HepG2 (cell line): ENCODE data around the gene SMIM14. TPM values are rescaled to one million over a fixed set of nuclear protein-coding genes. Genes with fewer than 3 reads are reported as not detected.

Experiments used
- ATAC-seq: fragments of 200-7000 bp; cut with Tn5 transposase; 3 replicates; pipeline ENCODE4 v1.9.1; 2020; ENCODE audit warnings: mild to moderate bottlenecking, moderate library complexity
- BruUV-seq: library from RNA; stranded (reverse); fragments of 400-500 nt; replicated peaks from 2 replicates; lab custom pipeline; 2021; lab: Mats Ljungman, UMichigan
- CTCF ChIA-PET: fragments of 300-600 bp; formaldehyde crosslinking; extraction: SDS; loops from one replicate; lab custom pipeline; 2021; ENCODE audit warnings: low total read pairs, inconsistent platforms, low intra/inter-chr PET ratio; lab: Yijun Ruan, JAX
- POLR2A ChIA-PET: fragments of 350-600 bp; sonication (Branson Sonifier 250); formaldehyde crosslinking; loops from one replicate; lab custom pipeline; 2020; ENCODE audit warnings: antibody characterized with exemption, inconsistent platforms; lab: Yijun Ruan, JAX
- DNase-seq: peaks from one replicate; pipeline ENCODE4 v3.0.0-alpha.2; 2015; ENCODE audit warnings: low spot score
- FAIRE-seq: peaks from 3 replicates; lab custom pipeline; 2011; peaks lifted over from hg19 to GRCh38; lab: Jason Lieb, UNC
- H2AFZ ChIP-seq: one replicate; pipeline ENCODE4 v1.6.1; 2011; ENCODE audit warnings: low read length, inconsistent platforms
- H3K27ac ChIP-seq: fragments of 300-600 bp; 3 replicates; pipeline ENCODE4 v1.8.0; 2011; ENCODE audit warnings: mixed run types, mild to moderate bottlenecking, mixed read lengths, low read length, inconsistent platforms; ENCODE audit not compliant: insufficient read depth; ENCODE audit errors: extremely low read length
- H3K27me3 ChIP-seq, 2 experiments: fragments of 200-600 bp in 1 of 2; 2 replicates in 1 of 2; 3 replicates in 1 of 2; pipeline versions ENCODE4 v1.6.0 to v1.8.0; 2011; ENCODE audit warnings: low read length in 2 of 2, mild to moderate bottlenecking in 2 of 2, moderate library complexity in 2 of 2, inconsistent platforms in 1 of 2; ENCODE audit not compliant: insufficient read depth in 2 of 2, control insufficient read depth in 1 of 2
- H3K36me3 ChIP-seq, 2 experiments: fragments of 200-600 bp in 1 of 2; replicated peaks in 1 of 2; 2 replicates in 1 of 2; 3 replicates in 1 of 2; pipeline versions ENCODE4 v1.5.1 to v1.8.0; 2011; ENCODE audit warnings: low read length in 2 of 2, inconsistent platforms in 1 of 2; ENCODE audit not compliant: insufficient read depth in 2 of 2, control insufficient read depth in 1 of 2
- H3K4me1 ChIP-seq: 2 replicates; pipeline ENCODE4 v1.5.1; 2012; ENCODE audit warnings: low read length, inconsistent platforms; ENCODE audit not compliant: insufficient read depth
- H3K4me2 ChIP-seq: 2 replicates; pipeline ENCODE4 v1.6.0; 2011; ENCODE audit warnings: low read depth, low read length, inconsistent platforms
- H3K4me3 ChIP-seq, 3 experiments: fragments of 200-600 bp in 1 of 3; sonication (generic), shearing (Covaris generic) in 1 of 3; replicated peaks in 1 of 3; 2 replicates each; pipeline ENCODE4 v1.5.1; 2011 to 2016; ENCODE audit warnings: low read length in 3 of 3, inconsistent platforms in 2 of 3, low read depth in 2 of 3, mild to moderate bottlenecking in 2 of 3, control low read depth in 1 of 3, mixed read lengths in 1 of 3; ENCODE audit not compliant: insufficient read depth in 1 of 3
- H3K79me2 ChIP-seq: one replicate; pipeline ENCODE4 v1.6.1; 2011; ENCODE audit warnings: low read length, inconsistent platforms; ENCODE audit not compliant: insufficient read depth
- H3K9ac ChIP-seq: 2 replicates; pipeline ENCODE4 v1.6.0; 2011; ENCODE audit warnings: mild to moderate bottlenecking, low read depth, low read length, inconsistent platforms; ENCODE audit not compliant: insufficient read depth
- H3K9me3 ChIP-seq: 2 replicates; pipeline ENCODE4 v1.5.1; 2012; ENCODE audit warnings: mild to moderate bottlenecking, low read length
- H4K20me1 ChIP-seq: 2 replicates; pipeline ENCODE4 v1.6.0; 2011; ENCODE audit warnings: inconsistent platforms, mild to moderate bottlenecking, low read length, moderate library complexity; ENCODE audit not compliant: insufficient read depth
- E2F5 ChIP-seq: sonication (generic); formaldehyde crosslinking; conservative IDR thresholded peaks from 2 replicates; pipeline ENCODE4 v1.4.0; 2020; ENCODE audit warnings: missing genetic modification reagents
- PHF21A ChIP-seq: sonication (generic); formaldehyde crosslinking; IDR thresholded peaks from 2 replicates; pipeline ENCODE4 v1.5.0; 2020; ENCODE audit warnings: mild to moderate bottlenecking, missing genetic modification reagents
- RXRB ChIP-seq: IDR thresholded peaks from 2 replicates; pipeline ENCODE4 v1.6.1; 2016; ENCODE audit warnings: borderline replicate concordance, missing genetic modification reagents, missing compliant biosample characterization
- SIX4 ChIP-seq: sonication (generic); formaldehyde crosslinking; IDR thresholded peaks from 2 replicates; pipeline ENCODE4 v1.4.0; 2020; ENCODE audit warnings: missing genetic modification reagents
- SRF ChIP-seq: IDR thresholded peaks from 2 replicates; pipeline ENCODE4 v1.6.1; 2011; ENCODE audit warnings: mild to moderate bottlenecking, low read depth, low read length, moderate library complexity
- SUZ12 ChIP-seq: fragments of 150-350 bp; IDR thresholded peaks from 2 replicates; pipeline ENCODE4 v1.6.1; 2014; ENCODE audit warnings: low read depth, low read length
- TEAD3 ChIP-seq: optimal IDR thresholded peaks from 2 replicates; pipeline ENCODE3; 2016; ENCODE audit warnings: borderline replicate concordance
- TOPORS ChIP-seq: sonication (generic); formaldehyde crosslinking; IDR thresholded peaks from 2 replicates; pipeline ENCODE4 v1.8.0; 2023; ENCODE audit warnings: mild to moderate bottlenecking, missing genetic modification reagents
- YEATS4 ChIP-seq: sonication (generic); formaldehyde crosslinking; IDR thresholded peaks from 2 replicates; pipeline ENCODE4 v1.4.0; 2020; ENCODE audit warnings: missing genetic modification reagents, borderline replicate concordance
- YY1 ChIP-seq: IDR thresholded peaks from 2 replicates; pipeline ENCODE4 v1.6.1; 2011; ENCODE audit warnings: low read length, low read depth, moderate library complexity, mild to moderate bottlenecking; ENCODE audit not compliant: insufficient read depth, insufficient replicate concordance
- ZBTB7A ChIP-seq: sonication (generic); formaldehyde crosslinking; IDR thresholded peaks from 2 replicates; pipeline ENCODE4 v1.8.0; 2022; ENCODE audit warnings: mild to moderate bottlenecking, missing genetic modification reagents
- ZBTB8A ChIP-seq: sonication (generic); formaldehyde crosslinking; IDR thresholded peaks from 2 replicates; pipeline ENCODE4 v1.4.0; 2020; ENCODE audit warnings: mild to moderate bottlenecking, low read depth, missing genetic modification reagents, borderline replicate concordance
- ZC3H13 ChIP-seq: sonication (generic); formaldehyde crosslinking; IDR thresholded peaks from 2 replicates; pipeline ENCODE4 v1.8.1; 2023; ENCODE audit warnings: mild to moderate bottlenecking, missing genetic modification reagents, moderate library complexity
- ZEB1 ChIP-seq: IDR thresholded peaks from 2 replicates; pipeline ENCODE4 v1.6.1; 2012; ENCODE audit warnings: mild to moderate bottlenecking, low read depth, inconsistent platforms; ENCODE audit not compliant: insufficient replicate concordance
- ZNF101 ChIP-seq: sonication (generic); formaldehyde crosslinking; IDR thresholded peaks from 2 replicates; pipeline ENCODE4 v1.4.0; 2020; ENCODE audit warnings: mild to moderate bottlenecking, low read depth, missing genetic modification reagents, borderline replicate concordance
- ZNF121 ChIP-seq: sonication (generic); formaldehyde crosslinking; IDR thresholded peaks from 2 replicates; pipeline ENCODE4 v1.5.0; 2020; ENCODE audit warnings: mild to moderate bottlenecking, missing genetic modification reagents
- ZNF253 ChIP-seq: sonication (generic); formaldehyde crosslinking; IDR thresholded peaks from 2 replicates; pipeline ENCODE4 v1.8.0; 2022; ENCODE audit warnings: mild to moderate bottlenecking, missing genetic modification reagents, borderline replicate concordance
- ZNF432 ChIP-seq: sonication (generic); formaldehyde crosslinking; IDR thresholded peaks from 2 replicates; pipeline ENCODE4 v1.5.0; 2020; ENCODE audit warnings: missing genetic modification reagents, mild to moderate bottlenecking, borderline replicate concordance
- ZNF552 ChIP-seq: sonication (generic); formaldehyde crosslinking; IDR thresholded peaks from 2 replicates; pipeline ENCODE4 v1.9.0; 2022; ENCODE audit warnings: missing genetic modification reagents, mild to moderate bottlenecking, borderline replicate concordance
- ZNF678 ChIP-seq: sonication (generic); formaldehyde crosslinking; IDR thresholded peaks from 2 replicates; pipeline ENCODE4 v1.4.0; 2020; ENCODE audit warnings: mild to moderate bottlenecking, missing genetic modification reagents
- WGBS: methylation state at CpG from one replicate; pipeline ENCODE4 v1.1.6; 2017; ENCODE audit warnings: low lambda C conversion rate; 5-methylcytosine and 5-hydroxymethylcytosine counted together
- in situ Hi-C: cut with HindIII; loops from 2 replicates; pipeline ENCODE4 v1.10.0; 2017; ENCODE audit warnings: low pct_unique_long_range_greater_than_20kb; ENCODE audit not compliant: extremely low pct_ligation_motif_present
- intact Hi-C: fragments of 100-400 bp; cut with micrococcal nuclease; formaldehyde crosslinking; loops from one replicate; pipeline ENCODE4 v1.10.0; 2022; ENCODE audit not compliant: unreplicated experiment
- polyA plus RNA-seq, 8 experiments: library from polyadenylated mRNA; depleted of rRNA in 3 of 8; stranded (reverse) in 7 of 8; unstranded in 1 of 8; fragments of >200 nt; fragmentation: Illumina TruSeq in 4 of 8; extraction: Trizol in 4 of 8; gene quantifications; 2 replicates each; pipeline versions ENCODE4 v1.2.1 to v1.2.3, GENCODE V29; 2011 to 2016; ENCODE audit warnings: low read depth in 4 of 8, missing spikeins in 1 of 8, mixed read lengths in 1 of 8; ENCODE audit not compliant: insufficient read depth in 1 of 8
- total RNA-seq, 5 experiments: library from RNA; depleted of rRNA; stranded (reverse); fragments of >200 nt; fragmentation: Illumina TruSeq; extraction: Trizol; gene quantifications; 2 replicates each; pipeline ENCODE4 v1.2.3, GENCODE V29; 2016; ENCODE audit warnings: low read depth in 1 of 5
- TF ChIP-seq, protein P1 (sequence below): sonication (generic); formaldehyde crosslinking; IDR thresholded peaks from 2 replicates; pipeline ENCODE4 v1.5.1; 2020; ENCODE audit warnings: mild to moderate bottlenecking, moderate library complexity, missing genetic modification reagents

Gene SMIM14
- total and polyA plus RNA-seq, 2 of the 13 experiments (the other 11 are each of a cell fraction or from before 2014, with no cell fraction given) = 16.3 to 28.1 TPM

GRCh38 chr4:39515669-39516401 is 122.8 kb downstream of the SMIM14 start (continued):
- peak; percentile 64 for TF ChIP-seq ZNF121
- TF ChIP-seq, all 625 proteins: peak for 27; not testable (repeated sequence) for 598

- no peaks in the 10 kb centered on the region for H3K9me3 ChIP-seq
- no peaks in the 10 kb centered on the region; the same call in 1 of the 2 replicates for H4K20me1 ChIP-seq
- H3K27ac ChIP-seq = peak overlapping the region; percentile 97
- ATAC-seq (peak; percentile 77), FAIRE-seq (peak; percentile 96), DNase-seq (peak; percentile 99)
- ChIA-PET CTCF (no interaction called here), POLR2A (interaction anchor here (0.8 to 3.2 kb wide), 11 partner anchors 9 to 182 kb away, joined by 3 to 75 read pairs (median 5); partner anchors contain the start of genes LIAS, RPL9, SMIM14 and UBE2K)
- intact Hi-C loops = loop anchor here (1.0 kb wide), 1 partner anchor 12 kb away; the partner anchor contains the start of gene UGDH
- 3% methylated on average over 4 of the region's 4 CpGs for WGBS
- peak overlapping the region; percentile 41 for H3K9ac ChIP-seq
- H3K4me2 ChIP-seq = peak overlapping the region; percentile 18; the same call in 1 of the 2 replicates
- H3K36me3 ChIP-seq = peaks cover 18 to 58% of the 10 kb centered on the region in 2 experiments
- H3K27me3 ChIP-seq = no peaks in the 10 kb centered on the region
- no peak overlapping the region for H3K4me3 ChIP-seq
- BruUV-seq = no TSS peak
- H3K4me1 ChIP-seq = peaks cover 67% of the 10 kb centered on the region
- in situ Hi-C loops = no loop called here
- H3K79me2 ChIP-seq = peaks cover 69% of the 10 kb centered on the region
- H2AFZ ChIP-seq = no peak overlapping the region
- TF ChIP-seq ZBTB7A (no peak), E2F5 (no peak), PHF21A (peak; percentile 93), YEATS4 (CRISPR knock-in tag) (0 out of 2 replicates have a peak, but pooled peaks have one; percentile 59), YY1 (no peak), RXRB (CRISPR knock-in tag) (peak; percentile 99), TEAD3 (CRISPR knock-in tag) (peak; percentile 81), ZBTB8A (no peak), TOPORS (CRISPR knock-in tag) (0 out of 2 replicates have a peak, but pooled peaks have one; percentile 55), ZNF432 (CRISPR knock-in tag) (no peak), ZEB1 (peak; percentile 75), SRF (no peak), ZNF552 (CRISPR knock-in tag) (no peak), ZNF101 (CRISPR knock-in tag) (no peak), SIX4 (CRISPR knock-in tag) (peak; percentile 74; the same call in 1 of the 2 replicates), SUZ12 (no peak), ZNF678 (CRISPR knock-in tag) (no peak), ZC3H13 (CRISPR knock-in tag) (no peak), ZNF253 (no peak)
- TF ChIP-seq, protein P1, sequence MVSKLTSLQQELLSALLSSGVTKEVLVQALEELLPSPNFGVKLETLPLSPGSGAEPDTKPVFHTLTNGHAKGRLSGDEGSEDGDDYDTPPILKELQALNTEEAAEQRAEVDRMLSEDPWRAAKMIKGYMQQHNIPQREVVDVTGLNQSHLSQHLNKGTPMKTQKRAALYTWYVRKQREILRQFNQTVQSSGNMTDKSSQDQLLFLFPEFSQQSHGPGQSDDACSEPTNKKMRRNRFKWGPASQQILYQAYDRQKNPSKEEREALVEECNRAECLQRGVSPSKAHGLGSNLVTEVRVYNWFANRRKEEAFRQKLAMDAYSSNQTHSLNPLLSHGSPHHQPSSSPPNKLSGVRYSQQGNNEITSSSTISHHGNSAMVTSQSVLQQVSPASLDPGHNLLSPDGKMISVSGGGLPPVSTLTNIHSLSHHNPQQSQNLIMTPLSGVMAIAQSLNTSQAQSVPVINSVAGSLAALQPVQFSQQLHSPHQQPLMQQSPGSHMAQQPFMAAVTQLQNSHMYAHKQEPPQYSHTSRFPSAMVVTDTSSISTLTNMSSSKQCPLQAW = peak; percentile 99
Measured at GRCh38 chr4:39514888-39515401, 123.7 kb downstream of the SMIM14 start.
